K562 (cell line): ENCODE results near the gene GORASP2. TPM values are rescaled to one million over a fixed set of nuclear protein-coding genes. Genes with fewer than 3 reads are reported as not detected.

ENCODE experiments used
- ATAC-seq: fragments of 200-7000 bp; cut with Tn5 transposase; 3 replicates; pipeline ENCODE4 v1.9.1; 2020; ENCODE audit warnings: moderate library complexity
- BruUV-seq: library from RNA; stranded (reverse); fragments of 400-500 nt; replicated peaks from 2 replicates; lab custom pipeline; 2021; lab: Mats Ljungman, UMichigan
- CTCF ChIA-PET: fragments of 300-600 bp; formaldehyde crosslinking; extraction: SDS; loops from one replicate; lab custom pipeline; 2021; ENCODE audit warnings: low intra/inter-chr PET ratio; lab: Yijun Ruan, JAX
- POLR2A ChIA-PET: fragments of 300-600, 350-650 bp; sonication (Branson Sonifier 250); formaldehyde crosslinking; extraction: SDS; loops from one replicate; lab custom pipeline; 2021; ENCODE audit warnings: antibody characterized with exemption, inconsistent platforms; lab: Yijun Ruan, JAX
- DNase-seq, 4 experiments: peaks; one replicate each; pipeline versions ENCODE4 v3.0.0 to v3.0.0-alpha.2; 2011 to 2018; ENCODE audit warnings: low spot score in 3 of 4, mixed read lengths in 3 of 4; ENCODE audit errors: extremely low read depth in 1 of 4
- FAIRE-seq: peaks from 2 replicates; lab custom pipeline; 2011; peaks lifted over from hg19 to GRCh38; lab: Jason Lieb, UNC
- H2AFZ ChIP-seq: 2 replicates; pipeline ENCODE4 v1.6.0; 2011; ENCODE audit warnings: low read depth, low read length, control low read depth, inconsistent platforms
- H3K27ac ChIP-seq: fragments of 200-600 bp; 3 replicates; pipeline ENCODE4 v1.8.0; 2011; ENCODE audit warnings: low read depth, mild to moderate bottlenecking, control low read depth, inconsistent platforms, low read length, moderate library complexity, mixed read lengths; ENCODE audit errors: extremely low read depth
- H3K27me3 ChIP-seq, 2 experiments: fragments of 300-600 bp in 1 of 2; 2 replicates in 1 of 2; 3 replicates in 1 of 2; pipeline versions ENCODE4 v1.6.0 to v1.8.0; 2011; ENCODE audit warnings: inconsistent platforms in 2 of 2, low read length in 2 of 2, mild to moderate bottlenecking in 1 of 2, mixed read lengths in 1 of 2, moderate library complexity in 1 of 2; ENCODE audit not compliant: control insufficient read depth in 2 of 2, insufficient read depth in 2 of 2
- H3K36me3 ChIP-seq: fragments of 300-600 bp; 3 replicates; pipeline ENCODE4 v1.8.0; 2011; ENCODE audit warnings: mild to moderate bottlenecking, low read length, inconsistent platforms; ENCODE audit not compliant: control insufficient read depth, insufficient read depth
- H3K4me1 ChIP-seq, 2 experiments: fragments of 200-600 bp in 1 of 2; replicated peaks in 1 of 2; 2 replicates in 1 of 2; 3 replicates in 1 of 2; pipeline versions ENCODE4 v1.5.1 to v1.8.0; 2011; ENCODE audit warnings: inconsistent platforms in 2 of 2, low read length in 2 of 2, mild to moderate bottlenecking in 1 of 2, mixed read lengths in 1 of 2, moderate library complexity in 1 of 2; ENCODE audit not compliant: control insufficient read depth in 2 of 2, insufficient read depth in 2 of 2
- H3K4me2 ChIP-seq: 2 replicates; pipeline ENCODE4 v1.6.1; 2011; ENCODE audit warnings: low read length, control low read depth, inconsistent platforms, mixed read lengths; ENCODE audit not compliant: insufficient read depth
- H3K4me3 ChIP-seq: fragments of 200-600 bp; sonication (generic), shearing (Covaris generic); 2 replicates; pipeline ENCODE4 v1.5.1; 2016; ENCODE audit warnings: control low read depth, inconsistent platforms
- H3K79me2 ChIP-seq: fragments of 200-600 bp; 3 replicates; pipeline ENCODE4 v1.8.0; 2011; ENCODE audit warnings: low read length, inconsistent platforms; ENCODE audit not compliant: control insufficient read depth, insufficient read depth
- H3K9ac ChIP-seq, 2 experiments: 2 replicates each; pipeline versions ENCODE4 v1.6.0 to v1.6.1; 2011; ENCODE audit warnings: low read depth in 2 of 2, low read length in 2 of 2, control low read depth in 1 of 2, inconsistent platforms in 1 of 2, mild to moderate bottlenecking in 1 of 2, mixed read lengths in 1 of 2; ENCODE audit not compliant: insufficient read depth in 1 of 2
- H3K9me1 ChIP-seq: one replicate; pipeline ENCODE4 v1.6.0; 2011; ENCODE audit warnings: inconsistent platforms, mild to moderate bottlenecking, low read length, moderate library complexity; ENCODE audit not compliant: control insufficient read depth, insufficient read depth
- H3K9me3 ChIP-seq: replicated peaks from 2 replicates; pipeline ENCODE4 v1.5.1; 2011; ENCODE audit warnings: low read depth, low read length, inconsistent platforms; ENCODE audit not compliant: control insufficient read depth, insufficient read depth
- H4K20me1 ChIP-seq: replicated peaks from 2 replicates; pipeline ENCODE4 v1.6.1; 2011; ENCODE audit warnings: low read length, inconsistent platforms, mixed read lengths; ENCODE audit not compliant: control insufficient read depth, insufficient read depth
- MAFG ChIP-seq: fragments of 450-650 bp; conservative IDR thresholded peaks from 2 replicates; pipeline ENCODE4 v1.6.1; 2016; ENCODE audit warnings: missing genetic modification characterization, missing compliant biosample characterization
- PCBP2 ChIP-seq: fragments of 200-400 bp; formaldehyde crosslinking; IDR thresholded peaks from 2 replicates; pipeline ENCODE4 v1.6.1; 2018; ENCODE audit warnings: low read length, low read depth, mild to moderate bottlenecking, moderate library complexity; ENCODE audit not compliant: poor library complexity, severe bottlenecking
- ZNF316 ChIP-seq: fragments of 450-650 bp; IDR thresholded peaks from 2 replicates; pipeline ENCODE4 v1.6.1; 2016
- WGBS: fragments of 100-300 bp; shearing (Covaris generic); methylation state at CpG from one replicate; pipeline ENCODE4 v1.1.6; 2016; ENCODE audit warnings: low coverage, mixed read lengths; ENCODE audit not compliant: insufficient coverage; ENCODE audit errors: missing lambda C conversion rate; 5-methylcytosine and 5-hydroxymethylcytosine counted together
- in situ Hi-C: fragments of 300-500 bp; cut with MboI; formaldehyde crosslinking; loops from 4 replicates; pipeline ENCODE4 v1.15.0; 2018; ENCODE audit warnings: inconsistent platforms, mixed read lengths
- intact Hi-C: fragments of 100-400 bp; cut with micrococcal nuclease; formaldehyde crosslinking; loops from 2 replicates; pipeline ENCODE4 v1.14.2; 2022
- polyA plus RNA-seq, 8 experiments: library from polyadenylated mRNA; depleted of rRNA in 4 of 8; stranded (reverse) in 5 of 8; unstranded in 3 of 8; fragments of >200 nt; fragmentation: Nextera tagmentation in 2 of 8; fragmentation: Illumina TruSeq in 1 of 8; extraction: Ambion mirVana in 2 of 8; extraction: Trizol in 1 of 8; gene quantifications; 2 replicates each; pipeline versions ENCODE4 v1.2.1 to v1.2.3, GENCODE V29; 2011 to 2014; ENCODE audit warnings: inconsistent platforms in 1 of 8, missing spikeins in 1 of 8
- total RNA-seq, 7 experiments: library from RNA; depleted of rRNA in 6 of 7; stranded (reverse); fragments of >200 nt in 6 of 7; fragmentation: Illumina TruSeq in 2 of 7; extraction: Trizol in 2 of 7; gene quantifications; 2 replicates each; pipeline versions ENCODE4 v1.2.1 to v1.2.3, GENCODE V29; 2011 to 2021; ENCODE audit warnings: low replicate concordance in 1 of 7
- TF ChIP-seq, protein P1 (sequence below), 3 experiments: IDR thresholded peaks in 2 of 3; conservative IDR thresholded peaks in 1 of 3; 2 replicates each; pipeline ENCODE4 v1.5.1; 2011 to 2012; ENCODE audit warnings: low read length in 3 of 3, mild to moderate bottlenecking in 3 of 3, control low read depth in 2 of 3, improper control_type of control experiment in 1 of 3, inconsistent platforms in 1 of 3, low read depth in 1 of 3, mixed read lengths in 1 of 3, moderate library complexity in 1 of 3; ENCODE audit not compliant: insufficient read depth in 2 of 3

GORASP2 gene
- total and polyA plus RNA-seq, 9 of the 15 experiments (the other 6 are each of a cell fraction or from before 2014, with no cell fraction given) = 27.4 to 180 (median 59.6) TPM

DNA sequence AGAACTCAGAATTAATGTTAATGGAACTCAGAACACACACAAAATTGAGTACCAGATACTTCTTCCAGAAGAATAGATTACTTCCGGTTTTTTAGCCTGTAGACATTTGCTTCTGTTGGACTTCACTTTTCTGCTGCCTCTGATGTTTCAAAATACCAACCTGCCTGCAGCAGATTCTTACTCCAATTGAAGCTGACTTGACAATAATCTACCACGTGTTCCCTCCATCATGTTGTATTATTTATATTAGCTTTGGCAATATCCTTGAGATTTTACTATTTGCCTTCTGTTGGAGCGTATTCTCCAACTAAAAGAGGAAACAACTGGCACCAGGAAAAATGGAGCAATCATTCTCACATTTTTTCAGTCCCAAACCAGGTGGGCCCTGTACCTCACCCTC, 3.1 kb upstream of the GORASP2 start:
- Histone ChIP-seq H3K9me3 (peaks cover 17% of the 10 kb centered on the region), H3K36me3 (peaks cover 5% of the 10 kb centered on the region; the same call in 2 of the 3 replicates), H3K4me1 (peaks cover 11 to 13% of the 10 kb centered on the region in 2 experiments; a peak in 3 of 5 replicates), H3K79me2 (peaks cover 19% of the 10 kb centered on the region), H2AFZ (no peak overlapping the region), H3K27ac (no peak overlapping the region), H3K4me2 (no peak overlapping the region), H3K9ac (no peak overlapping the region), H3K9me1 (no peaks in the 10 kb centered on the region), H4K20me1 (peaks cover 12% of the 10 kb centered on the region), H3K27me3 (no peaks in the 10 kb centered on the region), H3K4me3 (no peak overlapping the region)
- DNase-seq (no peak), ATAC-seq (no peak), FAIRE-seq (no peak)
- 21% methylated on average over 3 of the region's 3 CpGs for WGBS
- ChIA-PET CTCF (interaction anchor here (0.7 kb wide), 1 partner anchor 343 kb away, joined by 3 read pairs; no protein-coding TSS in a partner anchor), POLR2A (interaction anchor here (0.6 kb wide), 1 partner anchor 409 kb away, joined by 3 read pairs; no protein-coding TSS in a partner anchor)
- intact Hi-C loops = no loop called here
- TF ChIP-seq PCBP2 (peak; percentile 26), ZNF316 (peak; percentile 59; the same call in 1 of the 2 replicates), MAFG (tag) (0 out of 2 replicates have a peak, but pooled peaks have one; percentile 20)
- TF ChIP-seq, protein P1, sequence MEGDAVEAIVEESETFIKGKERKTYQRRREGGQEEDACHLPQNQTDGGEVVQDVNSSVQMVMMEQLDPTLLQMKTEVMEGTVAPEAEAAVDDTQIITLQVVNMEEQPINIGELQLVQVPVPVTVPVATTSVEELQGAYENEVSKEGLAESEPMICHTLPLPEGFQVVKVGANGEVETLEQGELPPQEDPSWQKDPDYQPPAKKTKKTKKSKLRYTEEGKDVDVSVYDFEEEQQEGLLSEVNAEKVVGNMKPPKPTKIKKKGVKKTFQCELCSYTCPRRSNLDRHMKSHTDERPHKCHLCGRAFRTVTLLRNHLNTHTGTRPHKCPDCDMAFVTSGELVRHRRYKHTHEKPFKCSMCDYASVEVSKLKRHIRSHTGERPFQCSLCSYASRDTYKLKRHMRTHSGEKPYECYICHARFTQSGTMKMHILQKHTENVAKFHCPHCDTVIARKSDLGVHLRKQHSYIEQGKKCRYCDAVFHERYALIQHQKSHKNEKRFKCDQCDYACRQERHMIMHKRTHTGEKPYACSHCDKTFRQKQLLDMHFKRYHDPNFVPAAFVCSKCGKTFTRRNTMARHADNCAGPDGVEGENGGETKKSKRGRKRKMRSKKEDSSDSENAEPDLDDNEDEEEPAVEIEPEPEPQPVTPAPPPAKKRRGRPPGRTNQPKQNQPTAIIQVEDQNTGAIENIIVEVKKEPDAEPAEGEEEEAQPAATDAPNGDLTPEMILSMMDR (IDR thresholded peaks at IDR 0.05 in 2 of 3, conservative IDR thresholded peaks at IDR 0.05 in 1 of 3; ENCODE audit: insufficient read depth in 2 of 3, low read depth in 1 of 3, low read length in 3 of 3) = no peak
- in situ Hi-C loops = no loop called here
- no TSS peak for BruUV-seq
